HG03460 (cell line): ENCODE results near the gene LHX3.
"Not testable (repeated sequence)": the region's sequence is repeated elsewhere in the genome, so short reads cannot be mapped to it uniquely, and the experiment has no call there.

ENCODE experiments used
- ATAC-seq: cut with Tn5 transposase; IDR thresholded peaks from one replicate; pipeline ENCODE4 v1.9.1; 2021; ENCODE audit not compliant: unreplicated experiment

The LHX3 gene

DNA sequence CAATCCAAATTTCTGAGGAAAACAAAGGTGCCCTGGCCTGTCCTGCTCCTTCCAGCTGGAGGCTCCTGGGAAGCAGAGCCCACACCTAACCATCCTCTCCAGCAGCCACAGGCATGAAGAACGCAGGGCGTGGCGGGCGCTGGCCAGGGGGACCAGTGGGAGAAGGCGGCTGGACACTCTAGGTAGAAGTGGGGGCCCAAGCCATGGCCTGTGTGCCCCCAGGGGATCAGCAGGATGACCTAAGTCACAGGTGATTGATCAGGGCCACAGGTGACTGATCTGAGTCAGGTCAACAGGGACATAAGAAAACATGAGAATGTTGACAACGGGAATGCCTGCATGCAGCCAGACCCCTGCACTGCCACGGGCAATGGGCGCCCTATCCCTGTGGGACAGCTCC is 37.3 kb upstream of the LHX3 start:
- no peak for ATAC-seq

DNA sequence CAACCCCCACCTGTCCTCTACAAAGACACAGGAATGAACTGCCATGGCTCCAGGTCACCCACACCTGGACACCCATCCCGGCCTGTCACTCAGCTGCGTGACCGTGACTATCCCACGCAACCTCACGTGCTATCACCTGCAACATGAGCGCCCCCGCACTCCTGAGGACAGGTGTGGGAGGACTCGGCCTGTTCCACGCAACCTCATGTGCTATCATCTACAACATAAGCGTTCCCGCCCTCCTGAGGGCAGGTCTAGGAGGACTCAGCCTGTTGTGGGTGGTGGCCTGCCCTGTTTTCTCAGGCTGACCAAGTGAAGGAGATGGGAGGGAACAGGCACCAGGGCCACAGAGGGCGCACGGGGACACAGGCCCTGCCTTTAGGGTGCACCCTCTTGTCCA is 36.6 kb upstream of the LHX3 start:
- no peak for ATAC-seq

DNA sequence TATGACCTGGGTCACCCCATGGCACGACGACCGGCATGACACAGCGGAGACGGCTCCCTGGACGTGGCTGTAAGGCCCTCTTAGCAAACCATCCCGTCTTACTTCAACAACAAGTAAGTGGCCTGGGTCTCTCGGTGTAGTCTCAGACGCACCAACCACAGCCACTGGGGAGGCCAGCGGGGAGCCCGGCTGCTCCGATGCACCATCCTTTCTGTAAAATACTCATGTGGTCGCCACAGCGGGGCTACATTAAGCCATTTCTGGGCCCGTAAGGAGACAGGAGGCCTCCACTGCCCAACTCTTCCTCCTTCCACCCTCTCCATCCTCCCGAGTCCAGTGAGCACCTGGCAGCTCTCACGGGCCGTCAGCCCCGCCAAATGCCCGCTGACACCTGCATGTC is 36.0 kb upstream of the LHX3 start:
- ATAC-seq = no peak

DNA sequence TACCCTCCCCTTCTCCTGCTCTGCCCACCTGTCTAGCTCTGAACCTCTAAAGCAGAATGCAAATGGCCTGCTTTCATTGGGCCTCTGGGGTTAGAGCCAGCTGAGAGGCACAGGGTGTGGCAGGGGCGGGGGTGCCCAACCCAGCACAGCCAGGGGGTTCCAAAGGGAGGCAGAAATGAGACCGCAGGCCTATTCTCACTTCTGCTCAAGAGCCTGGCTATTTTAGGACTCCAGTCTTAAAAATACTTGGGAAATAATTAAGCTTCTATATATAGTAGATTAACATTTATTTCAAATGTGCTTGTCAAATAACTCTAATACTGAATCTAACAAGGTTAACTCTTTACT is 35.0 kb upstream of the LHX3 start:
- ATAC-seq = no peak

DNA sequence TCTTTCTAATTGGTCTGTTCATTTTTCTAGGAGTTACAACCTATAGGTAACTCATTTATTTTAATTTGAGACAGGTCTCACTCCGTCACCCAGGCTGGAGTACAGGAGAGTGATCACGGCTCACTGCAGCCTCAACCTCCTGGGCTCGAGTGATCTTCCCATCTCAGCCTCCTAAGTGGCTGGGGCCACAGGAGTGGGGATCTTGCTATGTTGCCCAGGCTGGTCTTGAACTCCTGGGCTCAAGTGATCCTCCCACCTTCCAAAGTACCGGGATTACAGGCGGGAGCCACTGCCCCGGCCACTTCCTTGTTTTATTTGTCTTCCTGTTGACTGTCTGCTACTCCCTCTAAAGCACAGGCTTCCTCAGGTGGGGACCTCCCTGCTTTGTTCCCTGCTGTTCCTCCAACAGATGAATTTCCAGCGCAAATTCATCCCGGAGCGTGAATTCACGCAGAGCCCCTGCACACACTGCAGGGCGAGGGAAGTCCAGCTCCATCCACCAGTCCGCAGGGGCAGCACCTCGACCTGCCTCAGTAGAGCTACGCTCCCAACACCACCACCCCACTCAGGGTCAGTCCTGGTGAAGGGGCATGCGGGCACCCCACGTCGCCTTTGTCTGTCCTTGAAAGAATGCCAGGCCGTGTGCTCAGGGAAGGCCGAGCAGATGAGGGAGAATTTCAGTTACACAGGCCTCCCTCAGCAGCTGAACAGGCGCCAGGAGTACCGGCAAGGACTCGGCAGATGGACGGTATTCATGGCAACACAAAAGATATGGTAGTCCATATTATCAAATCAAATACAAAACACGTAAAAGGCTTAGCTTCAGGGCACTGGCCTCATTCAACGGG is 34.4 kb upstream of the LHX3 start:
- ATAC-seq = no peak

DNA sequence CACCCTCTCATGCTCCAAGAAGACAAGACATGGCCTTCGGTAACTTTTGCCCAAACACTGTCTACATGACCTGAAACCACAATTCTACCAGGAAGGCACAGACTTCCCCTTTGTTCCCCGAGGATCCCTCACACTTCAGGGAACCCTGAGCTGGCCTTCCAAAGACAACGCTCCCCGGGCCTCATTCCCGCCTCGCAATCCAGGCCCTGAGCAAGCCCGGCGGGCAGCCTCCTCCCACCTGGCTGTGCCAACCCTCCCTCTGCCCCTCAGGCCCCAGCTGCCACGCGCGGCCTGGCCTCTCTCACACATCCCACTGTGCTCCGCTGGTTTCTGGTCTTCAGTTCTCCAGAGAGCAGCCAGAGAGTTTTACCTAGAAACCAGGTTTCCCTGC is 33.4 kb upstream of the LHX3 start:
- no peak for ATAC-seq

DNA sequence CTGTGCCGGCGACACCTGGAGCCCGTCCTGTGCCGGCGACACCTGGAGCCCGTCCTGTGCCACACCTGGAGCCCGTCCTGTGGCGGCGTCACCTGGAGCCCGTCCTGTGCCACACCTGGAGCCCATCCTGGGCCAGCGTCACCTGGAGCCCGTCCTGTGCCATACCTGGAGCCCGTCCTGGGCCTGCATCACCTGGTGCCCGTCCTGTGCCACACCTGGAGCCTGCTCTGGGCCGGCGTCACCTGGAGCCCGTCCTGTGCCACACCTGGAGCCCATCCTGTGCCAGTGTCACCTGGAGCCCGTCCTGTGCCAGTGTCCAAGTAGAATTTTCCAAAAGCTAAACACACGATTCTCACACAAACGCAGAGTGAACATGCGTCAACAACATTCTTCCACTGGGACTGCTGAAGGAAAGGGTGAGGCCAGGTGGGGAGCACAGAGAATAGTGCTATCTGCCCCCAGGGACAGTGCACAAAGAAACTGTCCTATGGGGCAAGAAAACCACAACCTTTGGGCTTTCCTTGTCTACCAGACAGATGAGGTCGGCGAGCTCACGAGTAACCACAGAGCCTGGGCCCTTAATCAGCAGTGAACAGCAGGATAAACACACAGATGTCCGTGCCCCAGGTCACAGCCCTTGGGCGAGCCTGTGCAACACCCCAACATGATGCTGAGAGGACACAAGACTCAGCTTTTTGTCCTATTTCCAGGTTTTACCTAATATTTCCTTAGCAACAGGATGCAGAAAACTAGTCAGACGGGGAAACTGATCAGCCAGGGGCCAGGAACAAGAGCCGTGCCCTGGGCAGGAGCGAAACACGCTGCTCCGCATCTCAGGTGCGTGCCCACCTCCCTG is 32.8 kb upstream of the LHX3 start:
- ATAC-seq = no peak

DNA sequence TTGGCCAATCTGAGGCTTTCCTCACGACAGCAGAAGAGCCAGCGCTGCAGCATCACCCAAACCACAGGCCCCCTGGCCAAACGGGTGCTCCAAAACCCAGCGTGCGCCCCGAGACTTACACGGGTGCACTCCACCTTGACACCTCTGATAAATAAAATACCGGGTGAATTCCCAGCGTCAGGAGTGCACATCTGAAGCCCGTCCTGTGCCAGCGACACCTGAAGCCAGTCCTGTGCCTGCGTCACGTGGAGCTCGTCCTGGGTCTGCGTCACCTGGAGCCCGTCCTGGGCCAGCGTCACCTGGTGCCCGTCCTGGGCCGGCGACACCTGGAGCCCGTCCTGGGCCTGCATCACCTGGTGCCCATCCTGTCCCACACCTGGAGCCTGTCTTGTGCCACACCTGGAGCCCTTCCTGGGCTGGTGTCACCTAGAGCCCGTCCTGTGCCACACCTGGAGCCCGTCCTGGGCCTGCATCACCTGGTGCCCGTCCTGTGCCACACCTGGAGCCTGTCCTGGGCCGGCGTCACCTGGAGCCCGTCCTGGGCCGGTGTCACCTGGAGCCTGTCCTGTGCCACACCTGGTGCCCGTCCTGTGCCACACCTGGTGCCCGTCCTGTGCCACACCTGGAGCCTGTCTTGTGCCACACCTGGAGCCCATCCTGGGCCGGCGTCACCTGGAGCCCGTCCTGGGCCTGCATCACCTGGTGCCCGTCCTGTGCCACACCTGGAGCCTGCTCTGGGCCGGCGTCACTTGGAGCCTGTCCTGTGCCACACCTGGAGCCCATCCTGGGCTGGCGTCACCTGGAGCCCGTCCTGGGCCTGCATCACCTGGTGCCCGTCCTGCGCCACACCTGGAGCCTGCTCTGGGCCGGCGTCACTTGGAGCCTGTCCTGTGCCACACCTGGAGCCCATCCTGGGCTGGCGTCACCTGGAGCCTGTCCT is 31.8 kb upstream of the LHX3 start:
- ATAC-seq = not testable (repeated sequence)

DNA sequence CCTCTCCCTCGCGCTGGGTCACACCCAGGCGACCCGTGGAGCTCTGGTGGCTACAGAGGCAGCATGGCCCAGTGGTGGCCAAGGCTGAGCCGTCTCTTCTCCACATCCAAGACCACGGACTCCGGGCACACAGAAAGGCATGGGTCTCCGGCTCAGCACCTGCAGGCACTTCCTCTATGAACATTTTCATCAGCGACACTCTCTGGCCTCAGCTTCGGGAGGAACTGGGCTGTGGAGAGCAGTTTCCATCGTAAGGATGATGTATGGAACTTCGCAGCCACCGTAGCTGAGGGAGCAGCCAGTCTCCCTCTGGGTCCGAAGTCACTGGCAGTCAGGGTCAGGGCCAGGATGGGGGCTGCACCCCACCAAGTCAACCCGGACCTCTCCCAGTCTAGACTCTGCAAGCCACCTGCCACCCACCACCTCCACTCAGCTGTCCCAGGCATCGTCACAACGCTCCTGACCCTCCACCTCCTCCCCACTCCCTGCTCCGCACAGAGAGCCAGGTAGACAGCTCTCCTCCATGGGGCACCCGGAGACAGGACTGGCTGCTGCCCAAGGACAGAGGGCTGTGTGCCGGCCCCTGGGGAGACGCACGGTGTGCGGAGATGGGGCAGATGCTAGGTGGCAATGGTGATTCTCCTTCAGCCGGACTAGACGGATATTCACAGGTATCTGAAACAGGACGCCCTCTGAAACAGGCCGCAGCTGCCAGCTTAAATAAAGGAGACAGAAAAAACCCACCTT is 31.0 kb upstream of the LHX3 start:
- no peak for ATAC-seq

DNA sequence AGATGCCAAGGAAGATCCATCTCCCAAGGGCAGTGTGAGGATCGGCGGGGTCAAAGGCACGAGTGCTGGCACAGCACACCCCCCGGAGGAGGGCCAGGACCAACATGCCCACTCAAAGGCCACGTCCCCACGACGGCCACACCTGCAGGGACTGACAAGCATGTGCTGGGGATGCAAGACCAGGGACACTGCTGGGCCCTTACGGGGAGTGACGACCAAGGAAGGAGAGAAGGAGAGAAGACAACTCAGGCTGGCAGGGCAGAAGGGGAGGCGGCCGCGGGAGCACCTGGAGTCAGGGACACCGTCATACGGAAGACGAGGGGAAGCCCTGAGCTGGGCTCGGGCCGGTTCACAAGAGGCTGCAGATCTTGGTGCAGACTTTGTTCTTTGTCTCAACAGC is 30.2 kb upstream of the LHX3 start:
- ATAC-seq = no peak

DNA sequence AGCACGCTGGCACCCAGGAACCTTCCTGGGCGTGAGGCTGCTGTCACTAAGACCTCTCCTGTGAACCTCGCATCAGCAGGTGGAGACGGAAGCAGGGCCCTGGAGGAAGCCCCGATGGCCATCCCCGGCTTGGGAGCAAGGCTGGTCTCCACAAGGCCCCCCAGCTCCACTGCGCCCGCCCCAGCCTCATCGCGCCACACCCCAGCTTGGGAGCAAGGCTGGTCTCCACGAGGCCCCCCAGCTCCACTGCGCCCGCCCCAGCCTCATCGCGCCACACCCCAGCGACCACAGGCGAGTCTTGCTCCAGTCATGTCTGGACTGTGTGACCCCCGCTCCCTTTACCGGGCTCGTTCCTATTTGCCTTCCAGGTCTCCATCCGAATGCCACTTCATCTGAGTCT is 29.7 kb upstream of the LHX3 start:
- no peak for ATAC-seq

DNA sequence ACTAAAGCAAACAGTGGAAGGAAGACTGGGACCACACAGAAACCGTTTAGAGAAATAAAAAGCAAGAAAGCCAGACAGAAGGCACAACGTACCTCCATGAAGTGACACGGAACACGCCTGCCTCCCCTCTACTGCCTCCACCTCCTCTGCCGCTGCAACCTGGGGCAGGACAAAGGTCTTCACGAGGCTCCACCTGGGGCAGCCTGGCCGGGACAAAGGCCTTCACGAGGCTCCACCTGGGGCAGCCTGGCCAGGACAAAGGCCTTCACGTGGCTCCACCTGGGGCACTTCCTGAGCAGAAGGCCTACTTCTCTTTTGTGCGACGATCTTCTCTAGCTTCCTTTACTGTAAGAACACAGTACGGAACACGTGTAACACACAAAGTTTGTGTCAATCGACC is 28.9 kb upstream of the LHX3 start:
- ATAC-seq = no peak

DNA sequence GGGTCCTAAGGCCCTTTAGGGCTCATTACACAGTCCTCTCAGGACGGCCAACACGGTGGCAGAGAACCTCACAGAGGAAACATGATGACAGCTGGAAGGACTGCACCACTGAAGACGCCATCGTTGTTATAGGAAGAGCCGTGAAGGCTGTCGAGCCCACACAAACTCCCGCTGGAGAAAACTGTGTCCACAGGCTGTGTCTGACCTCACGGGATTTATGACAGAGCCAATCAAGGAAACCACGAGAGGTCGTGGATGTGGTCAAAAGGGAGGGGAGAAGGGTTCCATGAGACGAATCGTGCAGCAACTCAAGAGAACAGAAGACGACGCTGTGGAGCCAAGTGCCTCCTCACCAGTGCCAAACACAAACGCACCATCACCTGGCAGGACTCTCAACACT is 28.5 kb upstream of the LHX3 start:
- no peak for ATAC-seq

DNA sequence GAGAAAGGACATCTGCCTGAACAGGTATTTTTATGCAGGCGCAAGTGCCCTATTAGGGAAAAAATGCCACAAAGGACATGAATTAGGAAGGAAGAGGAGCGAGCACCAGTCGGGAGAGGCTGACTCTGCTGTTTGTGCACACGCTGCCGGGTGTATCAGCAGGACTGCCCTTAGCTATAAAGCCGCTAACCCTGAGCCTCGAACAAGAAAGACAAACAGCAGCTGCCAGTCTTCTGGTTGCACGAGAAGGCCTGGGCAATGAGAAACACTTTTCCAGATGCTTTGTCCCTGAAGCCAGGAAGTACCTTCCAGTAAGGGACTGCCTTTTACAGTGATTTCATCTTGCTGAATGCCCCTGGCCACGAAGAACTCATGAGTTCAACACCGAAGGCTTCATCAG is 28.0 kb upstream of the LHX3 start:
- ATAC-seq = no peak

DNA sequence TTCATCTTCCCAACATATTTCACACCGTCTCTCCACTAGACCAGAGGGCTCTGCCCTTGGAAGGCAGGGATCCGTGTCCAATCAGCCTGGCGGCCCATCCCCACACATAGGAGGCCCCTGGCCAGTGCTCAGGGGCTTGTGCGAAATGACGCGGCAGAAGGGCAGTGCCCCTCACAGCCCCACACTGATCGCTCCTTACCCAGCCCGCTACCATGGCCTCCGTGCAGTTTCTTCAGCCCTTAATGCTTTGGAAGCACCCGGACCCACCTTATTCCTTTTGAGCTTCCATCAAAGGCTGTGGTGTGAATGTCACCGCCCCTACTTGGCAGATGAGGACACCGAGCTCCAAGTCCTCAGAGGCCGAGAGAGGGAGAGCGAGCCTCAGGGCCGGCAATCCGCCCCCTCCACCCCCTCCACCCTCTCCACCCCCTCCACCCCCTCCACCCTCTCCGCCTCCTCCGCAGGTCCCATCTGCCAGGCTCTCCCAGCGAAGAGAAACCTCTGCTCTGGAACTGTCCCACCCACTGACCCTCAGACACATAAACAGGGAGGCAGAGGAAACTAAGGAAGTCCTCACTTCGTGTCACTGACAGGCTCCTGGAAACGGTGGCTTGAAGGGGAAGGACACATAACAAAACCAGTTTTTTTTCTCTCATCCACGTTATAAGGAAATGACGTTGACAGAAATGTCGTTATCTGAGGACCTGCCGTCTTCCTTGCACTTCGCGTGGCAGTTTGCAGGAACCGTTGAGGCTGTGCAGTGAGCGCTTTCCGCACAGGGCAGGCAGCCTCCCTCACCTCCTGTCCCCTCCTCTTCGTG is 26.8 kb upstream of the LHX3 start:
- no peak for ATAC-seq

DNA sequence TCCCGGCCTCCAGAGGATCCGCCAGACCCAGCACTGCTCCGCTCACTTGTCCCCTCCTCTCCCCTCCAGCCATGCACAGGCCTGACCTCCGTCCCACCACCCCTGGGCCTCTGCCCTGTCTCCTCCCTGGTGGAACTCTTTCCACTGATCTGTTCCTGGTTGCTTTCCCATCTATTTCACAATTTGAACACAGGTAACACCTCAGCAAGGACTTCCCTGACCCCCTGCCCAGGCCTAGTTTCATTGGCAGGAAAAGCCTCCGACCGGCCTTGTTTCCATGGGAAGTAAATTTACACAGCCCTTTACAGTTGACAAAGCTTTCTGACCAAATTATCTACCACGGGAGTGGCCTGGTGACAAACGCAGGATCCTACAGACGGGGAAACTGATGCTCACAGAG is 25.8 kb upstream of the LHX3 start:
- ATAC-seq = no peak

DNA sequence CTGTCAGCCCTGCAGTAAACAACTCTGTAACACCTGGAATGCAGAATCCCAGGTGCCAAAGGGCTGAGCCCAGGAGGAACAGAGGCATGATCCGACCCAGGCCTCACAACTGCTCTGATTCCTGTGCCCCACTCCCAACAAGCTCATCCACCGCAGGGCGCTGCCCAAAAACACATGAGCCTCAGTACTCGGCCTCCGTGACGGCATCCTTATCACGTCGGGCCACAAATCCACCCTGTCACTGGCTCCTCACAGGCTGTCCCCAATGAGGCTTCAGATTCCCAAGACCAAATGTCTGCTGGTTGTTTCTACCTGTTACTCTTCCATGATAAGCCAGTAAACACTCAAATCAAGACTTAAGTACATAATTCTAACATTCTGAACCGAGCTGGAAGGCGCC is 25.4 kb upstream of the LHX3 start:
- ATAC-seq = no peak

DNA sequence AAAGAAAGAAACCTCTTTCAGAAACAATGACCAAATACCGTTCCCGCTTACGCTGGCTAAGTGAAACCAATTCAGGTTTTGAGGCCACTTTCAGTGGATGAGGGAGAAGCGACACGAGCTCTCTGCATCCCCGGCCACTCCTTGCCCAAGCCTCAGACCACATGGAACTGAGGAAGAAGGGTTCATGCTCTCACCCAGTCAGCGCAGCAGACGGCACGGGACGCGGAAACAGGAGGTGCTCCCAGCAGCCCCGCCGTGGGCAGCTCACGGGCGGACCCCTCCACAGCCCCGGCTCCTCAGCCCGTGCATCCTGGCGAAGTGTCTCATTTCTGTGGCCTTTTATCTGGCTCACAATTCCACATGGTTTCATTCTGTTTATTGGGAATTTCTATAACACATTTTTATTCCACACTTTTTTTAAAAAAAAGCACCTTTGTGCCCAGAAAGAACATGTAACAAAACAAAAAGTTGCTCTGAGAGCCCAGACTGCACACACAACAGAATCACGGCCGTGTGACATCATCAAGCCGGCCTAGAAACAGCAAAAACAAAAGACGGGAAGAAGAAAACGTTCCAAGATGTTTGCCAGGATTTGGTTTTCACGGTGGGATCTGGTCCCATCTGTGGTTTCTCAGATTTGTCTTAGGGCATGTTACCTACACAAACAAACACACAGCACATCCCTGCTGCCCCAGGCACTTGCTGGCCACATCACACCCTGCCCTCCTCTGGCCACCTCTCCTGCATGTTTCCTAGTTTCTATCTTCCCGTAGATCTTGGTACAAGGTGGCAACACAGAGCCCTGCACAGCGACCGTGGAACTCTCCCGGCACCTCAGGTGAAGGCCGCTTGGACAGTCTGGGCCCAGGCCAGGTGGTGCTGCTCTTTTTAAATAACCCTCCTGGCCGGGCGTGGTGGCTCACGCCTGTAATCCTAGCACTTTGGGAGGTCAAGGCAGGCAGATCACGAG is 24.5 kb upstream of the LHX3 start:
- no peak for ATAC-seq
